Thyroid gland (tissue), 4 donors: ENCODE measurements around the gene BMERB1. TPM values are rescaled to one million over a fixed set of nuclear protein-coding genes. Genes with fewer than 3 reads are reported as not detected.
"Not testable (repeated sequence)": the region's sequence is repeated elsewhere in the genome, so short reads cannot be mapped to it uniquely, and the experiment has no call there.

Experiments used
- DNase-seq, 2 donors: peaks; one replicate each; pipeline ENCODE4 v3.0.0-alpha.2; 2019
- H3K27ac ChIP-seq, 3 donors: fragments of 200-600 bp; sonication (generic); 1 replicate in 2 of 3; 2 replicates in 1 of 3; pipeline ENCODE4 v1.5.1; 2016 to 2019; ENCODE audit warnings: mild to moderate bottlenecking in 1 of 3, moderate library complexity in 1 of 3
- H3K27me3 ChIP-seq: fragments of 200-600 bp; sonication (generic); one replicate; pipeline ENCODE4 v1.5.1; 2019
- H3K36me3 ChIP-seq, 2 donors: fragments of 200-600 bp; sonication (generic); one replicate each; pipeline ENCODE4 v1.5.1; 2016 to 2019
- H3K4me1 ChIP-seq, 2 donors: fragments of 200-600 bp; sonication (generic); one replicate each; pipeline ENCODE4 v1.5.1; 2017 to 2019
- H3K4me3 ChIP-seq, 3 donors: fragments of 200-600 bp; sonication (generic); replicated peaks in 1 of 3; 1 replicate in 2 of 3; 2 replicates in 1 of 3; pipeline ENCODE4 v1.5.1; 2016; ENCODE audit warnings: mild to moderate bottlenecking in 1 of 3
- H3K9me3 ChIP-seq: fragments of 200-600 bp; sonication (generic); one replicate; pipeline ENCODE4 v1.5.1; 2017
- POLR2A ChIP-seq, 2 donors: fragments of 450-650 bp; IDR thresholded peaks; one replicate each; pipeline ENCODE4 v1.6.1; 2017; ENCODE audit warnings: antibody characterized with exemption in 2 of 2, mild to moderate bottlenecking in 2 of 2, moderate library complexity in 1 of 2
- WGBS, 2 donors: methylation state at CpG; one replicate each; pipeline ENCODE4 v1.1.5; 2017; 5-methylcytosine and 5-hydroxymethylcytosine counted together
- intact Hi-C: fragments of 100-400 bp; cut with DNase I; formaldehyde crosslinking; loops from one replicate; pipeline ENCODE4 v1.15.1; 2023
- total RNA-seq, 4 donors: library from RNA; depleted of rRNA; stranded (reverse); fragments of >200 nt; gene quantifications; one replicate each; pipeline ENCODE4 v1.2.3, GENCODE V29; 2016
- TF ChIP-seq, protein P1 (sequence below), 6 experiments: fragments of 200-600 bp in 3 of 6; fragments of 450-650 bp in 3 of 6; sonication (generic) in 3 of 6; IDR thresholded peaks; one replicate each; pipeline ENCODE4 v1.5.1; 2016 to 2019; ENCODE audit warnings: antibody characterized with exemption in 6 of 6, mild to moderate bottlenecking in 2 of 6, inconsistent platforms in 1 of 6, moderate library complexity in 1 of 6

BMERB1 gene
- total RNA-seq, 4 donors from 2014 or later, result 13.7 to 31.0 (median 23.0) TPM

DNA sequence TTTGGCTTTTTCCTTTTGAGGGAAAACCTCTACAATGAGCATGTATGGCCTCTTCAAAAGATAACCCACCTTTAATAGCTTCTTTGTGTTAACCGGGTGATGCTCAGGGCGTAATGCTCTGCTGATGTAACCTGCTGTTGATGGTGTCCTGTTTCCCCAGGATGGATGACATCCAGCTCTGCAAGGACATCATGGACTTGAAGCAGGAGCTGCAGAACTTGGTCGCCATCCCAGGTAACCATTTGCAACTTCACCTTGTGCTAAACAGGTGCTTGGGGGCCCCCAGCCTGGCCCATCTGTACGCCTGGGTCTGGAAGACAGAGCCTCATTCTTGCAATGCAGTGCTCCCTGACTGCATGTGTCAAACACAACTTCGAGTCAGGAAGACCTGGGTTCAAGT lies 133.4 kb downstream of the BMERB1 start:
- H3K27ac ChIP-seq, result no peak overlapping the region
- no peaks in the 10 kb centered on the region for H3K36me3 ChIP-seq
- intact Hi-C loops, result no loop called here
- H3K27me3 ChIP-seq, result no peaks in the 10 kb centered on the region
- 93 to 97% methylated on average over 4 to 5 of the region's 5 CpGs for WGBS, 2 donors
- no peak overlapping the region for H3K4me3 ChIP-seq
- no peaks in the 10 kb centered on the region for H3K4me1 ChIP-seq
- no peak for DNase-seq
- TF ChIP-seq POLR2A (IDR thresholded peaks at IDR 0.05), result no peak
- TF ChIP-seq, protein P1, sequence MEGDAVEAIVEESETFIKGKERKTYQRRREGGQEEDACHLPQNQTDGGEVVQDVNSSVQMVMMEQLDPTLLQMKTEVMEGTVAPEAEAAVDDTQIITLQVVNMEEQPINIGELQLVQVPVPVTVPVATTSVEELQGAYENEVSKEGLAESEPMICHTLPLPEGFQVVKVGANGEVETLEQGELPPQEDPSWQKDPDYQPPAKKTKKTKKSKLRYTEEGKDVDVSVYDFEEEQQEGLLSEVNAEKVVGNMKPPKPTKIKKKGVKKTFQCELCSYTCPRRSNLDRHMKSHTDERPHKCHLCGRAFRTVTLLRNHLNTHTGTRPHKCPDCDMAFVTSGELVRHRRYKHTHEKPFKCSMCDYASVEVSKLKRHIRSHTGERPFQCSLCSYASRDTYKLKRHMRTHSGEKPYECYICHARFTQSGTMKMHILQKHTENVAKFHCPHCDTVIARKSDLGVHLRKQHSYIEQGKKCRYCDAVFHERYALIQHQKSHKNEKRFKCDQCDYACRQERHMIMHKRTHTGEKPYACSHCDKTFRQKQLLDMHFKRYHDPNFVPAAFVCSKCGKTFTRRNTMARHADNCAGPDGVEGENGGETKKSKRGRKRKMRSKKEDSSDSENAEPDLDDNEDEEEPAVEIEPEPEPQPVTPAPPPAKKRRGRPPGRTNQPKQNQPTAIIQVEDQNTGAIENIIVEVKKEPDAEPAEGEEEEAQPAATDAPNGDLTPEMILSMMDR (IDR thresholded peaks at IDR 0.05), result no peak
- no peaks in the 10 kb centered on the region for H3K9me3 ChIP-seq

DNA sequence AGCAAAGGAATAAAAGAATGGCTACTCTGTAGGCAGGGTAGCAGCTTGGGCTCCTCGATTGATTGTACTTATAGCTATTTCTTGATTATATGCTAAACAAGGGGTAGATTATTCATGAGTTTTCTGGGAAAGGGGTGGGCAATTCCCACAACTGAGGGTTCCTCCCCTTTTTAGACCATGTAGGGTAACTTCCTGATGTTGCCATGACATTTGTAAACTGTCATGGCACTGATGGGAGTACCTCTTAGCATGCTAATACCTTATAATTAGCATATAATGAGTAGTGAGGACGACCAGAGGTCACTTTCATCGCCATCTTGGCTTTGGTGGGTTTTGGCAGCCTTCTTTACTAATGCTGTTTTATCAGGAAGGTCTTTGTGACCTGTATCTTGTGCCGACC lies 136.3 kb downstream of the BMERB1 start:
- 90 to 94% methylated on average over 4 of the region's 4 CpGs for WGBS, 2 donors
- intact Hi-C loops, H3K9me3 ChIP-seq, H3K27me3 ChIP-seq, DNase-seq, H3K4me3 ChIP-seq, H3K36me3 ChIP-seq, H3K27ac ChIP-seq, H3K4me1 ChIP-seq: not testable (repeated sequence)

DNA sequence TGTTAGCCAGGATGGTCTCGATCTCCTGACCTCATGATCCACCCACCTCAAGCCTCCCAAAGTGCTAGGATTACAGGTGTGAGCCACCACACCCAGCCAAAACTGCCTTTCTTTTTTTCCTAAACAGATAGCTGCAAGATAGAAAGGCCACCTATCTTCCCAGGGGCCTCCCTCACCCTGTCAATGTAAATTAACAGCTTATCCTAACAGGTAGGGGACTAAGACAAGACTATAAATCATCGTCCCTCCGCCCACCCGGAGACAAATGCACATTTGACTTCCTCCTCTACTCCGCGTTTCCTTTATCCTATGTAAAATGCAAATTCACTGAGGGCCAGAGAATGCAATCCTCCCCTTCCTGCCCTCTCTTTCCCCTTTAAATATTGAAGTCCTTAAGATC lies 137.2 kb downstream of the BMERB1 start:
- Histone ChIP-seq H3K4me3 (no peak overlapping the region), H3K4me1 (no peaks in the 10 kb centered on the region), H3K27me3 (no peaks in the 10 kb centered on the region), H3K27ac (no peak overlapping the region), H3K36me3 (no peaks in the 10 kb centered on the region), H3K9me3 (no peaks in the 10 kb centered on the region)
- DNase-seq, result no peak
- TF ChIP-seq, protein P1 (IDR thresholded peaks at IDR 0.05), result no peak
- no peak for TF ChIP-seq POLR2A (IDR thresholded peaks at IDR 0.05)
- 88 to 89% methylated on average over 6 of the region's 6 CpGs for WGBS, 2 donors
- intact Hi-C loops, result no loop called here

DNA sequence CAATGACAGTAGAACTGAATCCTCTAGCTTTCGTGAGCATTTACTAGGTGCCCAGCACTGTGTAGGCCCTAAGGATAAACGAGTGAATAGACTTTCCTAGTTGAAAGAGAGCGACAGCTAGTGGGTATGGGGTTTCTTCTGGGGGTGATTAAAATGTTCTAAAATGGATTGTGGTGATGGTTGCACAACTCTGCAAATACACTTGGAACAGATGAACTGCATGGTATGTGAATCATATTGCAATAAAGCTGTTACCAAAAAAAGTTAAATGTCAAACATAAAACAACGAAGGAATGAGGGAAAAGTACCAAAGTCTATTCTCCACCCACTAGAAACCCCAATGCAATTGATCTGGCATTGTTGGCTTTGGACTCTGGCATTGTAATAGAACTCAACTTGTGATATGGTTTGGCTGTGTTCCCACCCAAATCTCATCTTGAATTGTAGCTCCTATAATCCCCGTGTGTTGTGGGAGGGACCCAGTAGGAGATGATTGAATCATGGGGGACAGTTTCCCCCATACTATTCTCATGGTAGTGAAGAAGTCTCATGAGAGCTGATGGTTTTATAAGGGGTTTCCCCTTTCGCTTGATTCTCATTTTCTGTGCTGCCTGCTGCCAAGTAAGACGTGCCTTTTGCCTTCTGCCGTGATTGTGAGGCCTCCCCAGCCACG lies 138.1 kb downstream of the BMERB1 start:
- no peak for DNase-seq
- Histone ChIP-seq H3K27ac (no peak overlapping the region), H3K4me1 (no peaks in the 10 kb centered on the region), H3K27me3 (no peaks in the 10 kb centered on the region), H3K36me3 (no peaks in the 10 kb centered on the region), H3K4me3 (no peak overlapping the region), H3K9me3 (no peaks in the 10 kb centered on the region)
- intact Hi-C loops, result no loop called here
- TF ChIP-seq POLR2A (IDR thresholded peaks at IDR 0.05), result no peak
- TF ChIP-seq, protein P1 (IDR thresholded peaks at IDR 0.05), result no peak
- WGBS, 2 donors, result 66 to 68% methylated on average over 9 of the region's 9 CpGs

DNA sequence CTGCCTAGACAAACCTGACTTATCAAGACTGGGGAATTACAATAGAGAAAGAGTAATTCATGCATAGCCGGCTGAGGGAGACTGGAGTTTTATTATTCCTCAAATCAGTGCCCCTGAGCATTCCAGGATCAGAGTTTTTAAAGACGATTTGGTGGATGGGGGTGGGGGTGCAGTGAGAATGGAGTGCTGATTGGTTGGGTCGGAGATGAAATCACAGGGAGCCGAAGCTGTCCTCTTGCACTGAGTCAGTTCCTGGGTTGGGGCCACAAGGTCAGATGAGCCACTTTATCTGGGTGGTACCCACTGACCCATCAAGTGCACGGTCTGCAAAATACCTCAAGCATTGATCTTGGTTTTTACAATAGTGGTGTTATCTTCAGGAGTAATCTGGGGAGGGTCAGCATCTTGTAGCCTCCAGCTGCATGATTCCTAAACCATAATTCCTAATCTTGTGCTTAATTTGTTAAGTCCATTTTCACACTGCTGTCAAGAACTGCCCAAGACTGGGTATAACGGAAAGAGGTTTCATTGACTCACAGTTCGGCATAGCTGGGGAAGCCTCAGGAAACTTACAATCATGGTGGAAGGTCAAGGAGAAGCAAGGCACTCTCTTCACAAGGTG lies 139.0 kb downstream of the BMERB1 start:
- no peaks in the 10 kb centered on the region for H3K27me3 ChIP-seq
- H3K4me1 ChIP-seq, result no peaks in the 10 kb centered on the region
- intact Hi-C loops, result no loop called here
- TF ChIP-seq, protein P1 (IDR thresholded peaks at IDR 0.05), result no peak
- TF ChIP-seq POLR2A (IDR thresholded peaks at IDR 0.05), result no peak
- H3K4me3 ChIP-seq, result no peak overlapping the region
- no peaks in the 10 kb centered on the region for H3K9me3 ChIP-seq
- no peaks in the 10 kb centered on the region for H3K36me3 ChIP-seq
- WGBS, 2 donors, result 77 to 83% methylated on average over 7 of the region's 7 CpGs
- DNase-seq, result no peak
- H3K27ac ChIP-seq, result no peak overlapping the region

DNA sequence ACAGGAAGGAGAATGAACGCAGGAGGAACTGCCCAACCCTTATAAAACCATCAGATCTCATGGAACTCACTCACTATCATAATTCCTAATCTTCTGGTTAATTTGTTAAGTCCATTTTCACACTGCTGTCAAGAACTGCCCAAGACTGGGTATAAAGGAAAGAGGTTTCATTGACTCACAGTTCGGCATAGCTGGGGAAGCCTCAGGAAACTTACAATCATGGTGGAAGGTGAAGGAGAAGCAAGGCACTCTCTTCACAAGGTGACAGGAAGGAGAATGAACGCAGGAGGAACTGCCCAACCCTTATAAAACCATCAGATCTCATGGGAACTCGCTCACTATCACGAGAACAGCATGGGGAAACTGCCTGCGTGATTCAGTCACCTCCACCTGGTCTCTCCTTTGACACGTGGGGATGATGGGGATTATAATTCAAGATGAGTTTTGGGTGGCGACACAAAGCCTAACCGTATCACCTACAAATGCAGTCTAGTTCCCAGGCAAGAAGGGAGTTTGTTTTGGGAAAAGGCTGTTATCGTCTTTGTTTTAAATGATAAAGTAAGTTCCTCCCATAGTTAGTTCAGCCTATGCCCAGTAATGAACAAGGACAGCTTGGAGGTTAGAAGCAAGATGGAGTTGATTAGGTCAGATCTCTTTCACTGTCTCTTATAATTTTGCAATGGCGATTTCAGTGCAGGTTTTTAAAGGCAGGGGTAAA lies 139.7 kb downstream of the BMERB1 start:
- WGBS, 2 donors, result 94 to 95% methylated on average over 11 of the region's 11 CpGs
- H3K36me3 ChIP-seq, H3K9me3 ChIP-seq, H3K27ac ChIP-seq, H3K4me3 ChIP-seq, H3K4me1 ChIP-seq, H3K27me3 ChIP-seq, DNase-seq, intact Hi-C loops: not testable (repeated sequence)
